Measurements from ENCODE around the gene ANXA6. TPM values are rescaled to one million over a fixed set of nuclear protein-coding genes. Genes with fewer than 3 reads are reported as not detected.
A peak's percentile ranks its signal among the peaks of the same experiment; 100 is the strongest.

ANXA6 gene
- total RNA-seq, 1 donor from 2014 or later = 320 TPM

- Mint-ChIP-seq H3K4me3 (ENCODE audit: unreplicated experiment) (no peak overlapping the region), H3K9me3 (ENCODE audit: unreplicated experiment) (no peaks in the 10 kb centered on the region), H3K27ac (ENCODE audit: unreplicated experiment) (peak overlapping the region; percentile 95), H3K27me3 (ENCODE audit: low read depth, unreplicated experiment) (no peaks in the 10 kb centered on the region), H3K4me1 (ENCODE audit: low read depth, unreplicated experiment) (peaks cover 36% of the 10 kb centered on the region), H3K36me3 (ENCODE audit: low read depth, unreplicated experiment) (peaks cover 7% of the 10 kb centered on the region)
- FAIRE-seq = no peak
- Histone ChIP-seq H3K4me1 (ENCODE audit: insufficient read depth, low read length) (peaks cover 35% of the 10 kb centered on the region), H3K27me3 (ENCODE audit: insufficient read depth, low read length) (no peaks in the 10 kb centered on the region), H2AFZ (ENCODE audit: low read depth, low read length) (no peak overlapping the region), H3K4me3 (ENCODE audit: insufficient read depth, low read depth, low read length) (no peak overlapping the region), H3K4me2 (ENCODE audit: low read length) (peak overlapping the region; percentile 69), H3K79me2 (ENCODE audit: insufficient read depth, low read length) (no peaks in the 10 kb centered on the region), H3K36me3 (ENCODE audit: insufficient read depth, low read length) (no peaks in the 10 kb centered on the region), H3K27ac (ENCODE audit: low read depth, low read length) (peak overlapping the region; percentile 83), H3K9me3 (ENCODE audit: insufficient read depth, low read depth, low read length) (no peaks in the 10 kb centered on the region), H3K9ac (ENCODE audit: low read length) (peak overlapping the region; percentile 55), H4K20me1 (ENCODE audit: insufficient read depth, low read length) (no peaks in the 10 kb centered on the region)
- TF ChIP-seq EZH2 (IDR thresholded peaks at IDR 0.05; ENCODE audit: insufficient read depth, low read length) (no peak), CTCF (IDR thresholded peaks at IDR 0.05; ENCODE audit: insufficient read depth, low read depth, low read length) (no peak)
- DNase-seq (ENCODE audit: low read depth) = no peak
Measured at GRCh38 chr5:151094030-151094851, 63.3 kb downstream of the ANXA6 start.

GRCh38 chr5:151093476-151093889 lies 64.1 kb downstream of the ANXA6 start:
- Histone ChIP-seq H4K20me1 (ENCODE audit: insufficient read depth, low read length) (no peaks in the 10 kb centered on the region), H3K4me2 (ENCODE audit: low read length) (peak overlapping the region; percentile 69), H3K4me1 (ENCODE audit: insufficient read depth, low read length) (peaks cover 35% of the 10 kb centered on the region), H3K9me3 (ENCODE audit: insufficient read depth, low read depth, low read length) (no peaks in the 10 kb centered on the region), H3K36me3 (ENCODE audit: insufficient read depth, low read length) (no peaks in the 10 kb centered on the region), H3K9ac (ENCODE audit: low read length) (peak overlapping the region; percentile 55), H3K79me2 (ENCODE audit: insufficient read depth, low read length) (no peaks in the 10 kb centered on the region), H3K27ac (ENCODE audit: low read depth, low read length) (peak overlapping the region; percentile 83), H2AFZ (ENCODE audit: low read depth, low read length) (no peak overlapping the region), H3K27me3 (ENCODE audit: insufficient read depth, low read length) (no peaks in the 10 kb centered on the region), H3K4me3 (ENCODE audit: insufficient read depth, low read depth, low read length) (no peak overlapping the region)
- peaks cover 2% of the 10 kb centered on the region for H3K36me3 Mint-ChIP-seq (ENCODE audit: low read depth, unreplicated experiment)
- H3K27me3 Mint-ChIP-seq (ENCODE audit: low read depth, unreplicated experiment) = peaks cover 3% of the 10 kb centered on the region
- TF ChIP-seq EZH2 (IDR thresholded peaks at IDR 0.05; ENCODE audit: insufficient read depth, low read length) = no peak
- peak; percentile 24 for TF ChIP-seq CTCF (IDR thresholded peaks at IDR 0.05; ENCODE audit: insufficient read depth, low read depth, low read length)
- no peaks in the 10 kb centered on the region for H3K9me3 Mint-ChIP-seq (ENCODE audit: unreplicated experiment)
- FAIRE-seq = peak; percentile 5
- H3K4me1 Mint-ChIP-seq (ENCODE audit: low read depth, unreplicated experiment) = peaks cover 36% of the 10 kb centered on the region
- peak; percentile 90 for DNase-seq (ENCODE audit: low read depth)
- H3K4me3 Mint-ChIP-seq (ENCODE audit: unreplicated experiment) = no peak overlapping the region
- peak overlapping the region; percentile 95 for H3K27ac Mint-ChIP-seq (ENCODE audit: unreplicated experiment)

- Histone ChIP-seq H3K4me2 (ENCODE audit: low read length) (peak overlapping the region; percentile 69), H2AFZ (ENCODE audit: low read depth, low read length) (no peak overlapping the region), H3K27me3 (ENCODE audit: insufficient read depth, low read length) (no peaks in the 10 kb centered on the region), H3K9me3 (ENCODE audit: insufficient read depth, low read depth, low read length) (no peaks in the 10 kb centered on the region), H3K4me1 (ENCODE audit: insufficient read depth, low read length) (peaks cover 35% of the 10 kb centered on the region), H4K20me1 (ENCODE audit: insufficient read depth, low read length) (no peaks in the 10 kb centered on the region), H3K36me3 (ENCODE audit: insufficient read depth, low read length) (no peaks in the 10 kb centered on the region), H3K9ac (ENCODE audit: low read length) (peak overlapping the region; percentile 55), H3K79me2 (ENCODE audit: insufficient read depth, low read length) (no peaks in the 10 kb centered on the region), H3K4me3 (ENCODE audit: insufficient read depth, low read depth, low read length) (peak overlapping the region; percentile 8), H3K27ac (ENCODE audit: low read depth, low read length) (peak overlapping the region; percentile 83)
- no peak for TF ChIP-seq CTCF (IDR thresholded peaks at IDR 0.05; ENCODE audit: insufficient read depth, low read depth, low read length)
- TF ChIP-seq EZH2 (IDR thresholded peaks at IDR 0.05; ENCODE audit: insufficient read depth, low read length) = no peak
- FAIRE-seq (no peak), DNase-seq (ENCODE audit: low read depth) (peak; percentile 78)
- H3K27me3 Mint-ChIP-seq (ENCODE audit: low read depth, unreplicated experiment) = peaks cover 3% of the 10 kb centered on the region
- peaks cover 2% of the 10 kb centered on the region for H3K36me3 Mint-ChIP-seq (ENCODE audit: low read depth, unreplicated experiment)
- peaks cover 36% of the 10 kb centered on the region for H3K4me1 Mint-ChIP-seq (ENCODE audit: low read depth, unreplicated experiment)
- H3K27ac Mint-ChIP-seq (ENCODE audit: unreplicated experiment) = peak overlapping the region; percentile 95
- H3K4me3 Mint-ChIP-seq (ENCODE audit: unreplicated experiment) = no peak overlapping the region
- H3K9me3 Mint-ChIP-seq (ENCODE audit: unreplicated experiment) = no peaks in the 10 kb centered on the region
Measured at GRCh38 chr5:151092762-151093161, 64.8 kb downstream of the ANXA6 start.
